HG03439 (cell line): ENCODE measurements around the gene PGA4.
"Not testable (repeated sequence)": the region's sequence is repeated elsewhere in the genome, so short reads cannot be mapped to it uniquely, and the experiment has no call there.

ENCODE experiments used
- ATAC-seq: cut with Tn5 transposase; IDR thresholded peaks from one replicate; pipeline ENCODE4 v1.9.1; 2021; ENCODE audit warnings: mild to moderate bottlenecking, moderate library complexity; ENCODE audit not compliant: unreplicated experiment

The PGA4 gene

GRCh38 chr11:61222047-61222446 is at the start of gene PGA4:
TSS of gene PGA4 (plus strand) at chr11:61222347. CDS start at chr11:61222401, 54 bp downstream.
- ATAC-seq, result not testable (repeated sequence)

DNA sequence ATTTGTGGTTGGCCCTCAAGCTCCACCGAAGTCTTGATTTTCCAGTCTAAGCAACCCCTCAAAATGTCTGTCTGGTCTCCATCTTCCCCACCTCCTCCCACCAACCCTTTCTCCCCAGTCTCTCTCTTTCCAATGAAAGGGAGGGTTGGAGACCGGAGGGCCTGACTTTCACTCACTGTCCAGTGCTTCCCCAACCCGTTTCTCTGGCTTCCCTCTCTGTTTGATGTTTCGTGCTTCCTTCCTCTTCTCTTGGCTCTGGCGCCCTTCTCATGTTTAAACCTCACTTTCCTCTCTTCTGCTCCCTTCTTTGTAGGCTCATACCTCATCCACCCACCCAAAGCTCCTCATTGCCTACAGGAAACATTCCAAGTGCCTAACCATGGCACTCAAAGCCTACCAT is 49.8 kb upstream of the PGA4 start:
- ATAC-seq, result no peak

DNA sequence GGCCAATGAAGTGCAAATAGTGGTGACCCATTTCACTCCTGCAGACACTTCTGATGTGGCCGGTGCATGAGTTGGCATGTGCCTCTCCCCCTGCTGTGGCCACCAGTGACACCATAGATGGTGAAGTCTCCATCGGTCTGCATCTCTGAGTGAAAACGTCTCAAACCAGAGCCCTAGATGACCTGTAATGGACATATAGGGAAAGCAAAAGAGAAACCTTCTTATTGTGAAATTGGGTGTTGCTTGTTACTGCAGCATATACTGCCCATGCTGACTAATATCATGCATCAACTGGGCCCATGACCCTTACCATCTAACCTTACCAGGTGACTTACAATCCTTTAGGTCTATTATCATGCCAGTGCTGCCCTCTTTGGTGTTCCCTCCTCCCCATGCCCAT is 49.3 kb upstream of the PGA4 start:
- ATAC-seq, result no peak

DNA sequence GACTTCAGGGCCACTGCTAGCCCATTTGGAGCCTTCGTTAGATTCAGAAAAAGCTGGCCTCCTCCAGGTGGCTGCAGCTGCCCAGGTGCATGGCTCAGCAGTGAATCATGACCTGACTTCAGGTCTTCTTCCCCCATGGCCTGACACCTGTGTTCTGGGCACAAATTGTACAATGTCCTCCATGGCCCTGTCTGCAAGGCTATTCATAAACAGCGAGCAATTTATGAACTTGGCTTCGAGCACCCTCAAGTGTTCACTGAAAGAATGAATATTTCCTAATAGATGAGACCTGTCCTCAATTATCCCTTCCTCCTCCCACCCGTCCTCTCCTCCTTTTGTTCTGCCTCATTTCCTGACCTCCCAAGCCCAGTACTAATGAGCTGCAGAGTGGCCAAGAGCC is 48.7 kb upstream of the PGA4 start:
- no peak for ATAC-seq

DNA sequence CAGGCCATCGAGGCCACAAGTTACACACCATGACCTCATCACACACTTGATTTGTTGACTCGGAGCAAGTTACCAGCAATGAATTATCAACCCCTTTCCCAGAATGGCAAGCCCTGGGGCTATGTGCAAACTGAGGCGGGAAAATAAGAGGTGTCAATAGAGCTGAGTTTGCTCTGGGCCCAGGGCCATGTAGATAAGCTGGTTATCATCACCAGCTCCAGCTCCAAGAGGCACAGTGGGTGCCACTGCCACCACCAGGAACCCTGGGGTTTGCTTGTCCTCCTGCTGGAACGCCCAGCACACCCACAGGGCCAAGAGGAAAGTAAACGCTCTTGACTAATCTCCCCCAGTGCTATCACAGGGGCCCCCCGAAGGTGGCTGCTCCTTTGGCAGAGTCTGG is 47.9 kb upstream of the PGA4 start:
- ATAC-seq, result no peak

DNA sequence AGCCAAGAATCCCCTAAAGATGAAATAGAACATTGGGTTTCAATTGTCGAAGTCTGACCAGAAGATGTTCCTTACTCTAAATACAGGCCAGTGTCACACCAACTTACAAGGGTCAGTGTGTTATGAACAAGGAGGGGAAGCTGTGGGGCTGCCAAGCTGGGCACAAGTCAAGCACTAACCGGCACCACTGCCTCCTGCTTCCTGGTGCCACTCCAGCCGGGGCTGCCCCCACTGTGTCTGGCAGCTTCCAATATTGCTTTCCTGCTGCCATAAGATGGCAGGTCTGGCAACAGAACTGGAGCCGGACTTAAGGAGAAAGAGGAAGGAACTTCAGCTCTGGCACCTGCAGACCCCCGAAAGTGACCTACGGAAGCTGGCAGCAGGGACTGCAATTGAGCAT is 47.2 kb upstream of the PGA4 start:
- ATAC-seq, result no peak

DNA sequence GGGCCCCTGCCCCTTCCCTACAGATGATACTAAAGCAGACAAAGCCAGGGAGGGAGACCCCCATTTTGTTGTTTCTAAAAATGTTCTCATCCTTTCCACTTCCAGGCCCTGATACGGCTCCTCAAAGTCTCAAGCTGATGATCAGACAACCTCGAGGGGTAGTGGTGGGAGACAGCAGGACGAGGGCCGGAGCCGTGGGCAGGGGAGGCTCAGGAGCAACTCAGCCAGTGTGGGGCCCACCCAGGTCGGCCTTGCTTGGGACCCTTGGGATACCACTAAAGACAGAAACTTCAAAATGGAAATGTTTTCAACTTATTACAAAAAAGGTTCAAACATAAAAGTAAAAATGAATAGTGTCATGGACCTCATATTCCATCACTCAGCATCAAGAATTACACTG is 45.7 kb upstream of the PGA4 start:
- no peak for ATAC-seq

- not testable (repeated sequence) for ATAC-seq
Measured at GRCh38 chr11:61180205-61180604, 41.9 kb upstream of the PGA4 start.

GRCh38 chr11:61181489-61181888 is 40.7 kb upstream of the PGA4 start:
- no peak for ATAC-seq

- no peak for ATAC-seq
Measured at GRCh38 chr11:61183645-61184044, 38.5 kb upstream of the PGA4 start.

- ATAC-seq, result no peak
Measured at GRCh38 chr11:61186504-61186903, 35.6 kb upstream of the PGA4 start.

DNA sequence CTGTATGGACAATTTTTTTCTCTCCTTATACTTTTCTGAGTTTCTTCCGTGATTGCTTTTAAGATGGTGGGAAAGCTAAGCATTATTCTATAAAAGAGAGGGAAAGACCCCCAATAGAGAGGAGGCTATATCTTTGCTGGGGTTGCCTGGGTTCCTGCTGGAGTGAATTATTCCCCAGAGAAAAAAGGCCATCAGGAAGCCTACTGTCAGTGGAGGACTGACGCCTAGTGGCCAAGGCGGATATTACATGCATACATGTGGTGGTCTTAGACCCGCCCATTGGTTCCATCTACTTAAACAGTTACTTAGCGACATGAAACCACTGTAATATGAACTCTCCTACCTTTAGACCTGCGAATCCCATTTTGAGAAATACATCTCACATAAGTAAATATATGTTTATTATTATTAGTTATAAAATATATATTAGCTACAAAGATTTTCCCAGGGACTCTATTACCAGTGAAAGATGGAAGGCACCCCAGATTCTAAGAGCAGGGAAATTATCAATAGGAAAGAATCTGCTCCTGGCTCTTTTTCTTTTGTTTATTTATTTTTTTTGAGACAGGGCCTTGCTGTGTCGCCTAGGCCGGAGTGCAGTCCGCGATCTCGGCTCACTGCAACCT is 34.5 kb upstream of the PGA4 start:
- ATAC-seq, result no peak

- no peak for ATAC-seq
Measured at GRCh38 chr11:61189933-61190332, 32.2 kb upstream of the PGA4 start.

- ATAC-seq, result no peak
Measured at GRCh38 chr11:61193596-61193995, 28.6 kb upstream of the PGA4 start.

- no peak for ATAC-seq
Measured at GRCh38 chr11:61194169-61194671, 27.9 kb upstream of the PGA4 start.

DNA sequence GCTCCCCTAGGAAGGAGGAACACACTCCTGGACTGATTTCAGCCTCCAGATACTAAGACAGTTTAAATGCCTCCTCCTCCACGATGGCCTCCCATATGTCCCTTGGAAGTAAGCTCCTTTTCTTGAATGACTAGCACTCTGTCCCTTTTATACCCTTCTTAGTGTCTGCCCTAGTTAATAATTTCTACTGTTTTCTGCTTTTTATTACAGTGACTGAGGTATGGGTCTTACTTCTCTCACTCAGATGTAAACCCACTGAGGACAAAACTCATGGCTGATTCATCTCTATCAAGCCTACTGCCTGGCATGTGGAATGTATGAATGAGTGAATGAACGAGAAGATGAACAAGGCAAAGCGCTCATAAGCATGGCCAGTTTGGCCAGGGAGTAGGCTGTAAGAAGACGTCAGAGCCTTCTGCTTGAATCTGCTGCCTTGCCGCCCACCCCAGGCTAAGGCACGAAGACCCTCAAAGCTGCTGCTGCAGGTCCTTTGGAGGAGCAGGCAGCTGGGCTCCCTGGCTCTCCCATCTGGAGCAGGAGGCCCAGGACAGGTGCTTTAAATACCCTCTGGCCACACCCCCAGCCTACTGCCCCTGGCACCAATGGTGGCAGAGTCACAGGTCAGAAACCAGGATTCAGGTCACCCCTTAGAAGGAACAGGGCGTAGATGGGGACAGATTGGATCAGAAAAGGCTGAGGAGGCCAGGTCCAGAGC is 27.0 kb upstream of the PGA4 start:
- no peak for ATAC-seq

GRCh38 chr11:61195719-61196118 is 26.4 kb upstream of the PGA4 start:
- ATAC-seq, result no peak

GRCh38 chr11:61198361-61198760 is 23.8 kb upstream of the PGA4 start:
- no peak for ATAC-seq

DNA sequence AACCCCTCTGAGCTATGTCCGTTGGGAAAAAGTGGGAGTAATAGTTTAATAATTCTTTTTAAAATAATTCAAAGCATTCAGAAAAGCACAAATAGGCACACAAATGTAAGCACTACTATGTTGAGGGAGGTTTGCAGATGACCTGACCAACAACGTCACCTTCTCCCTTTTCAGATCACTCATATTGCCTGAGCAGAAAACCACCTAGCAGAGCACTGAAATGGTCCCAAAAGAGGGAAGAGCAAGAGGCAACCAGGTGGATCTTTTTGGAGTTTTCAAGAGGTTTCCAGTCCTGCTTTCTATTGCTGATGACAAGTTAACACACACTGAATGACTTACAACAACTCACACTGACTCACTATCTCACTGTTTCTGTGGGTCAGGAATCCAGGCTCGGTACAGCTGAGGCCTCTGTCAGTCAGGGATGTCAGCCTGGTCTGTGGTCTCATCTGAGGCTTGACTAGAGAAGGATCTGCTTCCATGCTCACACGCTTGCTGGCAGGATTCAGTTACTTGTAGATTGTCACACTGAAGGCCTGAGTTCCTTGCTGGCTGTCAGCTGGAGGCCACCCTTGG is 23.1 kb upstream of the PGA4 start:
- no peak for ATAC-seq

DNA sequence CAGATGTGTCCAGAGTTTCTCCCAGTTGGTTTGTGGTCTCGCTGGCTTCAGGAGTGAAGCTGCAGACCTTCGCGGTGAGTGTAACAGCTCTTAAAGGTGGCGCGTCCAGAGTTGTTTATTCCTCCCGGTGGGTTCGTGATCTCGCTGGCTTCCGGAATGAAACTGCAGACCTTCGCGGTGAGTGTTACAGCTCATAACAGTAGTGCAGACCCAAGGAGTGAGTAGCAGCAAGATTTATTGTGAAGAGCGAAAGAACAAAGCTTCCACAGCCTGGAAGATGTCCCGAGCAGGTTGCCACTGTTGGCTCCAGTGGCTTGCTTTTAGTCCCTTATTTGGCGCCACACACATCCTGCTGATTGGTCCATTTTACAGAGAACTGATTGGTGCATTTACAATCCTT is 20.7 kb upstream of the PGA4 start:
- no peak for ATAC-seq

DNA sequence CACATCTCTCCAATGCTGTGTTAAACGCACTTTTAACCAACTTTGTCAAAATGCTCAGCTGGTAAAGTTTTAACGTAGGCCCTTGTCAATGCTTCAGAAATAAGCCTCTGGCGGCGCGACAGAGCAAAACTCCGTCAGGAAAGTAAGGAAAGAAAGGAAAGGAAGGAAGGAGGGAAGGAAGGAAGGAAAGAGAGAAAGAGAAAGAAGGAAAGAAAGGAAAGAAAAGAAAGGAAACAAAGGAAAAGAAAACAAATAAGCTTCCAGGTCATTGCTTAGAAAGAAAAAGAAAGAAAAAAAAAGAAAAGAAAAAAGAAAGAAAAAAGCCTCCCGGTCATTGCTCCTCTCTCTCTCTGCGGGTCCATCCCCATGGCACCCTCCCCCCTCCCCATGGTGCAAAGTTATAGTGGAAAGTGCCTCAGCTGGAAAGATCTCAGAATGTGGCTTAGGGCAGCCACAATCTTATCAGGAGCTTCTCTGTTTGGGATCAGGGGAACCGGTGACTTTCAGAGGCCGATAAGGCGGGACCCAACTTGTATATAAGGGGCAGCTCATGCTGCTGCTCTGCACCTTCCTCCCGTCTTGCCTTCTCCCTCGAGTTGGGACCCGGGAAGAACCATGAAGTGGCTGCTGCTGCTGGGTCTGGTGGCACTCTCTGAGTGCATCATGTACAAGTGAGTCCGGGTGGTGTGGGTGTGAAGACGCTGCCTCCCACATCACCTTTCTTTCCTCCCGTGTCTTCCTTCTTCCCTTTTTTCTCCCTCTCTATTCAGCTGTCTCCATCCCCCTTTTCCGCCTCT is 19.0 kb upstream of the PGA4 start, which contains the start of gene PGA3:
PGA3 (plus strand) TSS at position 566 of the 797 bp plus-strand sequence; CDS start at position 616, 50 bp downstream.
- ATAC-seq, result not testable (repeated sequence)
